Activated effector memory CD4-positive, alpha-beta T cell treated with Interleukin-2 at 50 U/mL for 16 hours (primary cell): Measurements from ENCODE around the gene PRCD.

ENCODE experiments used
- DNase-seq: peaks from one replicate; pipeline ENCODE4 v3.0.0-alpha.2; 2020

Gene PRCD

GRCh38 chr17:76575570-76575969 lies 35.7 kb downstream of the PRCD start:
- no peak for DNase-seq

DNA sequence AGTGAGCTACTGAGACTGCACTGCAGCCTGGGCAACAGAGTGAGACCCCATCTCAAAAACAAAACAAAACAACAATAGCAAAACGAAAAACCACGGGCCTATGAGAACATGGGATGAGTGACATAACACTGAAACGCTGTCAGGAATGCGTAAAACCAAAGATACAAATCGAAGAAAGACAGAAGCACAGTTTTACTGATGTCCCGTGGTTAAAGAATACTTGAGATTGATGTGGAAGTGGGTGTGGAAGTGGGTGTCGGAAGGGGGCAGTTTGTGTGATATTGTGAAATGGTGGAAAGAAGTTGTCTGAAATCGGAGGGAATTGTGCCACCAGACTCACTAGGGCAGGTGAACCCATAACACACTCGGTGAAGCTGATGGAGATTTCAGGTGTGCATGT lies 36.3 kb downstream of the PRCD start:
- DNase-seq, result no peak

DNA sequence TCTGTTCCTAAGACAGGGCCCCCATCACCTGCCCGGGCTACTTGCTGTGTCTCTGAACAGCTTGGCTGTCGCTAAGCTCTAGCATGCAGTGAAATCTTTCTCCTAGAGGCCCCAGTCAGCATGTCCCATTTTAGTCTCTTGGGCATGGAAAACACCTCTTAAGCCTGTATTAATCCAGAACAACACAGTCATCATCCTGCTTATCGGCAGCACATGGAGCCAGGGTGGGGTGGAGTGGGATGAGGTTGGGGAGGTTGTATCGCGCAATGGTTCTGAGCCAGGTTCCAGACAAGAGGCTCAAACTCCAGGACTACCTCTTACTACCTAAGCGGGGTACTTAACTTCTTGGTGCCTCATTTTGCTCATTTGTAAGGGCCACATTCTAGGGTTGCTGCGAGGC lies 38.0 kb downstream of the PRCD start:
- DNase-seq, result no peak

- no peak for DNase-seq
These were observed 38.5 kb downstream of the PRCD start for GRCh38 chr17:76578376-76578775.

DNA sequence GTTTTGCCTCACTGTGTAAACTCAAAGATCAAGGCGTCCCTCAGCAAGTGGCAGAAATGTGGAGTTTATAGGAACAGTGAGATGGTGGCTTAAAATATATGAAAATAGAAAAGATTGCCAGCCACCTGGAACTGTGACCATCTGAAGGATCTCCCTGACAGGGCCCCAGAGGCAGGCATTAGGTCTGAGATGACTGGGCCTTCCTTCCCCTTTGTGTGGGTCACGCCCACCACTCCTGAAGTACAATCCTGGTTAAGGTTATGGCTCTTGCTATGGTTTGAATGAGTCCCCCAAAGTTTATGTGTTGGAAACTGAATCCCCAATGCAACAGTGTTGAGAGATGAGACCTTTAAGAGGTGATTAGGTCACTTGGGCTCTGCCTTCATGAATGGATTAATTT lies 39.4 kb downstream of the PRCD start:
- no peak for DNase-seq

GRCh38 chr17:76581515-76581914 lies 41.7 kb downstream of the PRCD start:
- DNase-seq, result no peak

GRCh38 chr17:76582660-76583059 lies 42.8 kb downstream of the PRCD start:
- no peak for DNase-seq

DNA sequence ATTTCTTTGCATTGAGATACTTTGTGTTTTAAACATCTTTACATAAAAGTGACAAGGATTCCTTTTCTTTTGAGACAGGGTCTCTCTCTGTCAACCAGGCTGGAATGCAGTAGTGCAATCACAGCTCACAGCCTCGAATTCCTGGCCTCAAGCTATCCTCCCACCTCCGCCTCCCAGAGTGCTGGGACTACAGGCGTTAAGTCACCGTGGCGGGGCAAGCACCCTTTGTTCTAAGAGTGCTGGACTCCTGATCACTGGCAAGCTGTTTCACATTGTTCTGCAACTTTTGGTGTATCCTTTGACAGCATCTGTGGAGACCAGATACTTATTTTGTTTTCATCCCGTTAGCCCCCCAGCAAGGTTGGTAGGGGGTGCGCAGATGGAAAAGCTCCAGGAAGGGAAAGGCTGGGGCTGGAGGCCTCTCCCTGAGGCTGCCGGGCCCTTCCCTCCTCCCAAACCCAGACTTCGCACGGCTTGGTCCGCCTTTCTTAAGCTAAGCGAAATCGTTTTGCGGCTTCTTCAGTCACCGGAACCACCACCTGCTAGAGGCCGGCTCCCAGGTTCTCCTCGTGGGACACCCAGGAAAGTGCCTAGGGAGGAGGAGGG lies 44.7 kb downstream of the PRCD start:
- DNase-seq, result no peak

GRCh38 chr17:76585033-76585648 lies 45.3 kb downstream of the PRCD start:
- no peak for DNase-seq

- DNase-seq, result peak; percentile 27
These were observed 46.1 kb downstream of the PRCD start, which contains the start of gene ST6GALNAC2 for GRCh38 chr17:76585649-76586593. Gene ST6GALNAC2, minus strand, starts transcription at chr17:76585860. Its CDS starts 52 bp downstream, at chr17:76585808.

- no peak for DNase-seq
These were observed 47.1 kb downstream of the PRCD start for GRCh38 chr17:76586741-76587487.

DNA sequence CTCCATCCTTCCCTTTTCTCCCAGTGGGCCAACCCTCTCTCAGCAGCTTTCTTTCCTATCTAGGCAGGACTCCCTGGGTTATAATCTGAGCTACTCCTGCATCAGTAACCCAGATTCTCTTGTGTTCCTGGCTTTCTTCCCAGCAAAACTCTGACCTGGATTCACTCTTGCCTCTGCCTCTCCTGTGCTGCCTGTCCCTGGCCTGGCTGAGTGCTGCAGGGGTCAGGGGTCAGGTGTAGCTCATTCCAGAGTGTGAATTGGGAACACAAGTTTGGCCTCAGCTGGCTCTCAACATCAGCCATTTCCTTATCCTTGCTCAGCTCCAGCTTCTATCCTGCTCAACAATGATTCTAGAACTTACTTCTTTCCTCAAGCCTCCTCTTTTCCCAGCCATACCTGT lies 48.3 kb downstream of the PRCD start:
- DNase-seq, result no peak

GRCh38 chr17:76593384-76593826 lies 53.6 kb downstream of the PRCD start:
- DNase-seq, result no peak

- no peak for DNase-seq
These were observed 54.1 kb downstream of the PRCD start for GRCh38 chr17:76593959-76594358.

GRCh38 chr17:76594690-76595089 lies 54.8 kb downstream of the PRCD start:
- no peak for DNase-seq
